ENCODE results near the gene CC2D1A.

GRCh38 chr19:13930402-13930801 lies 24.4 kb downstream of the CC2D1A start:
- no peak for TF ChIP-seq CTCF (IDR thresholded peaks at IDR 0.05)
- no peak for TF ChIP-seq POLR2A (IDR thresholded peaks at IDR 0.05)
- no peak for TF ChIP-seq POLR2AphosphoS5 (IDR thresholded peaks at IDR 0.05)

Data from prostate gland (tissue), 2 donors.